RWPE2 (cell line): ENCODE measurements around the gene POLE2.
A peak's percentile ranks its signal among the peaks of the same experiment; 100 is the strongest.

Experiments
- ATAC-seq: fragments of 200-7000 bp; cut with Tn5 transposase; 3 replicates; pipeline ENCODE4 v1.9.1; 2021; ENCODE audit warnings: low read depth
- DNase-seq: peaks from one replicate; pipeline ENCODE4 v3.0.0-alpha.2; 2020; ENCODE audit warnings: low spot score
- H3K27ac ChIP-seq: fragments of 450-650 bp; 2 replicates; pipeline ENCODE4 v1.5.1; 2017; ENCODE audit warnings: mild to moderate bottlenecking; ENCODE audit not compliant: poor library complexity, severe bottlenecking
- H3K27me3 ChIP-seq: fragments of 250-450 bp; sonication (Bioruptor Pico); 2 replicates; pipeline ENCODE4 v1.5.1; 2021; ENCODE audit warnings: mild to moderate bottlenecking, moderate library complexity; ENCODE audit not compliant: insufficient read depth, poor library complexity, severe bottlenecking
- H3K36me3 ChIP-seq: fragments of 250-450 bp; sonication (Bioruptor Pico); 2 replicates; pipeline ENCODE4 v1.5.1; 2020; ENCODE audit warnings: low read depth, mild to moderate bottlenecking, moderate library complexity
- H3K4me1 ChIP-seq: fragments of 250-450 bp; sonication (Bioruptor Pico); 2 replicates; pipeline ENCODE4 v1.5.1; 2021; ENCODE audit warnings: mild to moderate bottlenecking, moderate library complexity; ENCODE audit not compliant: insufficient read depth, poor library complexity, severe bottlenecking
- H3K4me3 ChIP-seq: fragments of 250-450 bp; sonication (Bioruptor Pico); 2 replicates; pipeline ENCODE4 v1.5.1; 2021; ENCODE audit warnings: mild to moderate bottlenecking, moderate library complexity; ENCODE audit not compliant: severe bottlenecking
- H3K9me3 ChIP-seq: fragments of 250-450 bp; sonication (Bioruptor Pico); 2 replicates; pipeline ENCODE4 v1.5.1; 2021; ENCODE audit warnings: mild to moderate bottlenecking, moderate library complexity; ENCODE audit not compliant: severe bottlenecking
- TF ChIP-seq, protein P1 (sequence below): fragments of 450-650 bp; IDR thresholded peaks from one replicate; pipeline ENCODE4 v1.5.1; 2017; ENCODE audit warnings: mild to moderate bottlenecking, moderate library complexity; ENCODE audit not compliant: poor library complexity, severe bottlenecking

POLE2 gene

DNA sequence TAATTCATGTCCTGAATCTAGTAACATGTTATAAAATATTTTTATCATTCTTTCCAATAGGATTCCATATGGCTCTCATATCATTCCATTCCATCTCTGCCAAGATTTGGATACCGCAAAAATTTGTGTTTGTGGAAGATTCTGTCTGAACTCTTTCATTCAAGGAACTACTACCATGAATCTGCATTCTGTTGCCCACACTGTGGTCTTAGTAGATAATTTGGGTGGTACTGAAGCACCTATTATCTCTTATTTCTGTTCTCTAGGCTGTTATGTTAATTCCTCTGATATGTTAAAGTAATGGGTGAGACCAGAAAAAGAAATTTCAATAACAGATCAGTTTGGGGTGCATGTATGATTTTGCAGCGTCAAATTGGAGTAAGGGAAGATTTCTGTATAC is 73.8 kb downstream of the POLE2 start:
- no peak for ATAC-seq
- H3K4me1 ChIP-seq, result peaks cover 16% of the 10 kb centered on the region
- TF ChIP-seq, protein P1, sequence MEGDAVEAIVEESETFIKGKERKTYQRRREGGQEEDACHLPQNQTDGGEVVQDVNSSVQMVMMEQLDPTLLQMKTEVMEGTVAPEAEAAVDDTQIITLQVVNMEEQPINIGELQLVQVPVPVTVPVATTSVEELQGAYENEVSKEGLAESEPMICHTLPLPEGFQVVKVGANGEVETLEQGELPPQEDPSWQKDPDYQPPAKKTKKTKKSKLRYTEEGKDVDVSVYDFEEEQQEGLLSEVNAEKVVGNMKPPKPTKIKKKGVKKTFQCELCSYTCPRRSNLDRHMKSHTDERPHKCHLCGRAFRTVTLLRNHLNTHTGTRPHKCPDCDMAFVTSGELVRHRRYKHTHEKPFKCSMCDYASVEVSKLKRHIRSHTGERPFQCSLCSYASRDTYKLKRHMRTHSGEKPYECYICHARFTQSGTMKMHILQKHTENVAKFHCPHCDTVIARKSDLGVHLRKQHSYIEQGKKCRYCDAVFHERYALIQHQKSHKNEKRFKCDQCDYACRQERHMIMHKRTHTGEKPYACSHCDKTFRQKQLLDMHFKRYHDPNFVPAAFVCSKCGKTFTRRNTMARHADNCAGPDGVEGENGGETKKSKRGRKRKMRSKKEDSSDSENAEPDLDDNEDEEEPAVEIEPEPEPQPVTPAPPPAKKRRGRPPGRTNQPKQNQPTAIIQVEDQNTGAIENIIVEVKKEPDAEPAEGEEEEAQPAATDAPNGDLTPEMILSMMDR, result no peak
- DNase-seq, result no peak
- H3K27ac ChIP-seq, result no peak overlapping the region
- peaks cover 69% of the 10 kb centered on the region for H3K36me3 ChIP-seq
- H3K9me3 ChIP-seq, result no peaks in the 10 kb centered on the region
- no peak overlapping the region for H3K4me3 ChIP-seq
- no peaks in the 10 kb centered on the region for H3K27me3 ChIP-seq

DNA sequence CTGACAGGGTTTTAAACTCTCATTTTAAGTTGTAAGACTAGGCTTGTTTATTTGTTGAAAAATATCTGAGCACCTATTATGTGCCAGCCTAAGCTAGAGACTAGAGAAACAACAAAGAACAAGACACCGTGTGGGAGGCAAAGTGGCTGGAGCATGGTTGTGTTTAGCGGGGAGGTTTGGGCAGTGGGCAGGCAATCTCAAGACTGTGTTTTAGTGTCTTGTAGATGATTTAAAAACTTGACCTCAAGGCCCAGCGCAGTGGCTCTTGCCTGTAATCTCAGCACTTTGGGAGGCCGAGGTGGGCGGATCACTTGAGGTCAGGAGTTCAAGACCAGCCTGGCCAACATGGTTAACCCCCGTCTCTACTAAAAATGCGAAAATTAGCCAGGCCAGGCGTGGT is 75.3 kb downstream of the POLE2 start:
- H3K9me3 ChIP-seq, result no peaks in the 10 kb centered on the region
- DNase-seq (no peak), ATAC-seq (no peak)
- peaks cover 8% of the 10 kb centered on the region for H3K4me1 ChIP-seq
- TF ChIP-seq, protein P1, result no peak
- H3K4me3 ChIP-seq, result no peak overlapping the region
- peaks cover 59% of the 10 kb centered on the region for H3K36me3 ChIP-seq
- H3K27me3 ChIP-seq, result no peaks in the 10 kb centered on the region
- no peak overlapping the region for H3K27ac ChIP-seq

DNA sequence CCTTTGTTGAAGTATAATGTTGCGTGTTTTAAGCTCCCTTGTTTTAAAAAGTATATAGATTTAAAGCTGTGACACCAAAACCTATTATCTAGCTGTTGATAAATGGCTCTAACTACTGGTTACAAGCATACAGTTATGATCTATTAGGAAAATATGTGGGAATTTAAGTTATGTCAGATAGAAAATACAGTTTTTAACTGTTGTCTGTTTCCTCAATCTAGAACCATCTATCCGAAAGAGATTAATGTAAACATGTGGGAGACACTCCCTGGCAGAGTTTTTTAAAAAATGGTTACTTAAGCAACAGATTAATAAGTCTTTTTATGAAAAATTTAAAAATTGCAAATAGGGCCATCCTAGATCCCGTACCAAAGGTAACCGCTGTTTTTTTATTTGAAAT is 75.8 kb downstream of the POLE2 start:
- Histone ChIP-seq H3K9me3 (no peaks in the 10 kb centered on the region), H3K36me3 (peaks cover 59% of the 10 kb centered on the region), H3K27me3 (no peaks in the 10 kb centered on the region), H3K4me1 (peaks cover 4% of the 10 kb centered on the region), H3K27ac (no peak overlapping the region), H3K4me3 (no peak overlapping the region)
- ATAC-seq, result no peak
- TF ChIP-seq, protein P1, result no peak
- no peak for DNase-seq

DNA sequence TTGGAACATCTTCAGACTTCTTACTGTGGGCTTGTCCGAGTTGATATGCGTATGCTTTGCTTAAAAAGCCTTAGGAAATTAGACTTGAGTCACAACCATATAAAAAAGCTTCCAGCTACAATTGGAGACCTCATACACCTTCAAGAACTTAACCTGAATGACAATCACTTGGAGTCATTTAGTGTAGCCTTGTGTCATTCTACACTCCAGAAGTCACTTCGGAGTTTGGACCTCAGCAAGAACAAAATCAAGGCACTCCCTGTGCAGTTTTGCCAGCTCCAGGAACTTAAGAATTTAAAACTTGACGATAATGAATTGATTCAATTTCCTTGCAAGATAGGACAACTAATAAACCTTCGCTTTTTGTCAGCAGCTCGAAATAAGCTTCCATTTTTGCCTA is 80.4 kb downstream of the POLE2 start:
- Histone ChIP-seq H3K9me3 (no peaks in the 10 kb centered on the region), H3K27me3 (no peaks in the 10 kb centered on the region), H3K4me3 (no peak overlapping the region), H3K4me1 (no peaks in the 10 kb centered on the region), H3K27ac (no peak overlapping the region), H3K36me3 (peaks cover 68% of the 10 kb centered on the region)
- TF ChIP-seq, protein P1, result no peak
- no peak for ATAC-seq
- no peak for DNase-seq

DNA sequence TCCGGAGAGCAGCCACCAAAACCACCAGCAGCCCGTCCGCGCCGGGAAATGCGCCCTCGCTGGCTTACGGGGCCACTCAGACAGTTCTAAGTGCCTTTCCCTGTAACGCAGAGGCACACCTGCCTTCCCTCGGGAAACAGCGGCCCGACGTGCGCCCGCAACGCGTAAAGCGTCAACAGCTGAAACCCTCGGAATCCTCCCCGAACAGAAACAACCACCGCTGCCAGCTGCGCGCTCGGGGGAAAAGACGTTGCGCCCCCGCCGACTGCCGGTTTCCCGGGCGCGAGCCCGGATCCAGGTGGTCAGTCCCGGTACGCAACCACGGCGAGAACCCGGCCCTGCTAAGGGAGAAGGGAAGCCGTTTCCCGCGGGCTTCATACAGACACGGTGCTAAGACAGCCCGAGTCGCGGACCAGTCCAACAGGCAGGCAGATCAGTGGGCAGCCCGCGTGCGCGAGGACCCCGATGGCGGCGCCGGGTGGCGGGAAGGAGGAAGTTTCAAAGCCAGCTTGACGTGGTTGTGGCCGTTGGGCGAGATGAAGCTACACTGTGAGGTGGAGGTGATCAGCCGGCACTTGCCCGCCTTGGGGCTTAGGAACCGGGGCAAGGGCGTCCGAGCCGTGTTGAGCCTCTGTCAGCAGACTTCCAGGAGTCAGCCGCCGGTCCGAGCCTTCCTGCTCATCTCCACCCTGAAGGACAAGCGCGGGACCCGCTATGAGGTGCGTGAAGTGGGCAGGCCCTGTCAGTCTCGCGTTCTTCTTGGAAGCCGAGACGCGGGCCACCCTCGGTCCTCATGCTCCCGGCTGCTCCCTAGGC is 89.3 kb downstream of the POLE2 start, which contains the start of gene LRR1:
TSS of gene LRR1 (plus strand) at position 456 of the 816 bp plus-strand sequence. CDS start at position 537, 81 bp downstream.
- peak within 1 kb of the TSS; percentile 93 for H3K4me3 ChIP-seq
- peaks cover 22% of the 10 kb centered on the region for H3K4me1 ChIP-seq
- peak within 1 kb of the TSS; percentile 82 for H3K27ac ChIP-seq
- H3K9me3 ChIP-seq, result no peaks in the 10 kb centered on the region
- peak; percentile 81 for ATAC-seq
- TF ChIP-seq, protein P1, result no peak
- H3K36me3 ChIP-seq, result peaks cover 24% of the 10 kb centered on the region
- peak; percentile 93 for DNase-seq
- no peaks in the 10 kb centered on the region for H3K27me3 ChIP-seq
